Measurements from ENCODE around the gene MALSU1. TPM values are rescaled to one million over a fixed set of nuclear protein-coding genes. Genes with fewer than 3 reads are reported as not detected.

The MALSU1 gene
- total RNA-seq, 2 donors from 2014 or later, result 6.3 to 57.9 TPM

- TF ChIP-seq CTCF (IDR thresholded peaks at IDR 0.05) (no peak), POLR2A (IDR thresholded peaks at IDR 0.05) (no peak)
- Histone ChIP-seq H3K27ac (peak overlapping the region in 2 of 4 donors; percentile 47 to 48), H3K27me3 (peaks cover 0 to 3% of the 10 kb centered on the region in 2 donors), H3K36me3 (replicated peaks in 1 of 2; ENCODE audit: insufficient read depth in 1 of 2, low read depth in 2 of 2) (no peaks in the 10 kb centered on the region), H3K4me1 (peaks cover 40% of the 10 kb centered on the region), H3K4me3 (no peak overlapping the region), H3K9me3 (no peaks in the 10 kb centered on the region)
- ATAC-seq, result peak; percentile 49
- WGBS, 2 donors, result 7 to 11% methylated on average over 4 of the region's 4 CpGs
- peak in 3 of 4 donors; percentile 23 to 31 (median 27) for DNase-seq
- intact Hi-C loops (cut with DNase I), result no loop called here
Measured at GRCh38 chr7:23332910-23333612, 33.9 kb downstream of the MALSU1 start.

GRCh38 chr7:23333671-23334246, 34.6 kb downstream of the MALSU1 start:
- no peaks in the 10 kb centered on the region for H3K9me3 ChIP-seq
- H3K27ac ChIP-seq, result peak overlapping the region in 2 of 4 donors; percentile 32 to 47
- ATAC-seq, result no peak
- no peak for TF ChIP-seq POLR2A (IDR thresholded peaks at IDR 0.05)
- no peak for TF ChIP-seq CTCF (IDR thresholded peaks at IDR 0.05)
- 70 to 77% methylated on average over 9 of the region's 9 CpGs for WGBS, 2 donors
- intact Hi-C loops (cut with DNase I), result no loop called here
- no peaks in the 10 kb centered on the region for H3K36me3 ChIP-seq (replicated peaks in 1 of 2; ENCODE audit: insufficient read depth in 1 of 2, low read depth in 2 of 2)
- H3K4me3 ChIP-seq, result no peak overlapping the region
- peaks cover 40% of the 10 kb centered on the region for H3K4me1 ChIP-seq
- DNase-seq, result peak in 1 of 4 donors; percentile 13
- peaks cover 0 to 3% of the 10 kb centered on the region in 2 donors for H3K27me3 ChIP-seq

- Histone ChIP-seq H3K9me3 (no peaks in the 10 kb centered on the region), H3K27me3 (peaks cover 0 to 4% of the 10 kb centered on the region in 2 donors), H3K4me1 (peaks cover 40% of the 10 kb centered on the region), H3K36me3 (replicated peaks in 1 of 2; ENCODE audit: insufficient read depth in 1 of 2, low read depth in 2 of 2) (no peaks in the 10 kb centered on the region), H3K4me3 (no peak overlapping the region), H3K27ac (peak overlapping the region in 3 of 4 donors; percentile 13 to 41 (median 32))
- ATAC-seq, result peak; percentile 78
- DNase-seq, result peak; percentile 50 to 61 (median 56)
- WGBS, 2 donors, result 12 to 15% methylated on average over 5 of the region's 5 CpGs
- intact Hi-C loops (cut with DNase I), result no loop called here
- TF ChIP-seq POLR2A (IDR thresholded peaks at IDR 0.05) (no peak), CTCF (IDR thresholded peaks at IDR 0.05) (no peak)
Measured at GRCh38 chr7:23334482-23335056, 35.4 kb downstream of the MALSU1 start.

GRCh38 chr7:23335136-23335535, 36.0 kb downstream of the MALSU1 start:
- Histone ChIP-seq H3K9me3 (no peaks in the 10 kb centered on the region), H3K4me1 (peaks cover 40% of the 10 kb centered on the region), H3K27ac (no peak overlapping the region), H3K4me3 (no peak overlapping the region), H3K27me3 (peaks cover 0 to 10% of the 10 kb centered on the region in 2 donors), H3K36me3 (replicated peaks in 1 of 2; ENCODE audit: insufficient read depth in 1 of 2, low read depth in 2 of 2) (no peaks in the 10 kb centered on the region)
- ATAC-seq, result no peak
- intact Hi-C loops (cut with DNase I), result no loop called here
- 30 to 35% methylated on average over 2 of the region's 2 CpGs for WGBS, 2 donors
- TF ChIP-seq CTCF (IDR thresholded peaks at IDR 0.05), result no peak
- no peak for TF ChIP-seq POLR2A (IDR thresholded peaks at IDR 0.05)
- no peak for DNase-seq

Measured in body of pancreas (tissue), 4 donors.